GM21528 (cell line): ENCODE data around the gene AKR1B15.
"Not testable (repeated sequence)": the region's sequence is repeated elsewhere in the genome, so short reads cannot be mapped to it uniquely, and the experiment has no call there.

Source experiments
- ATAC-seq: cut with Tn5 transposase; IDR thresholded peaks from one replicate; pipeline ENCODE4 v1.9.1; 2021; ENCODE audit warnings: mild to moderate bottlenecking, moderate library complexity; ENCODE audit not compliant: unreplicated experiment, low FRiP score

The AKR1B15 gene

GRCh38 chr7:134548877-134549276, at the start of gene AKR1B15:
AKR1B15 (plus strand) TSS chr7:134549110; CDS start chr7:134564620, 15,510 bp downstream.
- ATAC-seq: peak; percentile 95

GRCh38 chr7:134500406-134500805, 48.5 kb upstream of the AKR1B15 start:
- no peak for ATAC-seq

GRCh38 chr7:134500982-134501381, 47.9 kb upstream of the AKR1B15 start:
- ATAC-seq: no peak

- ATAC-seq: no peak
Observed at GRCh38 chr7:134502463-134503371, 46.2 kb upstream of the AKR1B15 start.

- no peak for ATAC-seq
Observed at GRCh38 chr7:134504660-134505164, 44.2 kb upstream of the AKR1B15 start.

GRCh38 chr7:134505856-134506255, 43.1 kb upstream of the AKR1B15 start:
- ATAC-seq: no peak

- no peak for ATAC-seq
Observed at GRCh38 chr7:134509010-134509409, 39.9 kb upstream of the AKR1B15 start.

GRCh38 chr7:134510646-134511045, 38.3 kb upstream of the AKR1B15 start:
- no peak for ATAC-seq

GRCh38 chr7:134512271-134512670, 36.6 kb upstream of the AKR1B15 start:
- no peak for ATAC-seq

GRCh38 chr7:134513169-134513752, 35.6 kb upstream of the AKR1B15 start:
- ATAC-seq: no peak

GRCh38 chr7:134514106-134514505, 34.8 kb upstream of the AKR1B15 start:
- no peak for ATAC-seq

- no peak for ATAC-seq
Observed at GRCh38 chr7:134514663-134515062, 34.2 kb upstream of the AKR1B15 start.

GRCh38 chr7:134515569-134516468, 33.1 kb upstream of the AKR1B15 start:
- ATAC-seq: no peak

GRCh38 chr7:134520130-134520529, 28.8 kb upstream of the AKR1B15 start:
- ATAC-seq: no peak

- no peak for ATAC-seq
Observed at GRCh38 chr7:134522601-134523000, 26.3 kb upstream of the AKR1B15 start.

- ATAC-seq: not testable (repeated sequence)
Observed at GRCh38 chr7:134525449-134525848, 23.5 kb upstream of the AKR1B15 start.

- not testable (repeated sequence) for ATAC-seq
Observed at GRCh38 chr7:134526552-134527248, 22.2 kb upstream of the AKR1B15 start.

GRCh38 chr7:134527979-134528371, 20.9 kb upstream of the AKR1B15 start:
- ATAC-seq: no peak

GRCh38 chr7:134528749-134529148, 20.2 kb upstream of the AKR1B15 start:
- ATAC-seq: no peak

GRCh38 chr7:134530460-134530859, 18.4 kb upstream of the AKR1B15 start:
- no peak for ATAC-seq
